ENCODE data around the gene SLC38A2.

DNA sequence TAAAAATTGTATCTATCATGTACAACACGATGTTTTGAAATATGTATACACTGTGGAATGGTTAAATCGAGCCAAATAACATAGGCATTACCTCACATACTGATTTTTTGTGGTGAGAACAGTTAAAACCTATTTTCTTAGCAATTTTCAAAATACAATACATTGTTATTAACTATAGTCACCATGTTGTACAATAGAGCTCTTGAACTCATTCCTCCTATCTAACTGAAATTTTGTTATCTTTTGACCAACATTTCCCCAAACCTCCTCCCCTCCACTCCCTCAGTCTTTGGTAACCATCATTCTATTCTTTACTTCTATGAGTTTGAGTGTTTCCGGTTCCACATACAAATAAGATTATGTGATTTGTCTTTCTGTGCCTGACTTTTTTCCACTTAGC, 6.8 kb upstream of the SLC38A2 start:
- TF ChIP-seq, protein P1, sequence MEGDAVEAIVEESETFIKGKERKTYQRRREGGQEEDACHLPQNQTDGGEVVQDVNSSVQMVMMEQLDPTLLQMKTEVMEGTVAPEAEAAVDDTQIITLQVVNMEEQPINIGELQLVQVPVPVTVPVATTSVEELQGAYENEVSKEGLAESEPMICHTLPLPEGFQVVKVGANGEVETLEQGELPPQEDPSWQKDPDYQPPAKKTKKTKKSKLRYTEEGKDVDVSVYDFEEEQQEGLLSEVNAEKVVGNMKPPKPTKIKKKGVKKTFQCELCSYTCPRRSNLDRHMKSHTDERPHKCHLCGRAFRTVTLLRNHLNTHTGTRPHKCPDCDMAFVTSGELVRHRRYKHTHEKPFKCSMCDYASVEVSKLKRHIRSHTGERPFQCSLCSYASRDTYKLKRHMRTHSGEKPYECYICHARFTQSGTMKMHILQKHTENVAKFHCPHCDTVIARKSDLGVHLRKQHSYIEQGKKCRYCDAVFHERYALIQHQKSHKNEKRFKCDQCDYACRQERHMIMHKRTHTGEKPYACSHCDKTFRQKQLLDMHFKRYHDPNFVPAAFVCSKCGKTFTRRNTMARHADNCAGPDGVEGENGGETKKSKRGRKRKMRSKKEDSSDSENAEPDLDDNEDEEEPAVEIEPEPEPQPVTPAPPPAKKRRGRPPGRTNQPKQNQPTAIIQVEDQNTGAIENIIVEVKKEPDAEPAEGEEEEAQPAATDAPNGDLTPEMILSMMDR (IDR thresholded peaks at IDR 0.05): no peak
- TF ChIP-seq EZH2 (IDR thresholded peaks at IDR 0.05): no peak

Measured in neural progenitor cell (in vitro differentiated cells).